CD4-positive, alpha-beta T cell (primary cell): ENCODE results near the gene CFB. TPM values are rescaled to one million over a fixed set of nuclear protein-coding genes. Genes with fewer than 3 reads are reported as not detected.

Experiments
- ATAC-seq: fragments of 200-7000 bp; cut with Tn5 transposase; one replicate; pipeline ENCODE4 v1.10.0; 2022; ENCODE audit warnings: mild to moderate bottlenecking; ENCODE audit not compliant: poor library complexity
- CTCF ChIA-PET: fragments of 350-600 bp; sonication (Branson Sonifier 250); formaldehyde crosslinking; loops from one replicate; lab custom pipeline; 2021; ENCODE audit warnings: antibody characterized with exemption, inconsistent platforms; lab: Charles Lee
- POLR2A ChIA-PET: fragments of 350-600 bp; sonication (Branson Sonifier 250); formaldehyde crosslinking; loops from one replicate; lab custom pipeline; 2021; ENCODE audit warnings: antibody characterized with exemption, inconsistent platforms; lab: Charles Lee
- DNase-seq, 14 experiments: peaks; one replicate each; pipeline ENCODE4 v3.0.0-alpha.2; 2013 to 2020; ENCODE audit warnings: mixed read lengths in 2 of 14
- H3K27ac ChIP-seq, 2 donors: one replicate each; pipeline versions ENCODE4 v1.5.1 to v1.7.0; 2013; ENCODE audit warnings: low read length in 2 of 2, low read depth in 1 of 2, mild to moderate bottlenecking in 1 of 2
- H3K27me3 ChIP-seq, 2 experiments: 1 replicate in 1 of 2; 2 replicates in 1 of 2; pipeline versions ENCODE4 v1.6.1 to v1.7.0; 2013; ENCODE audit warnings: low read length in 2 of 2, control low read depth in 1 of 2, mild to moderate bottlenecking in 1 of 2, moderate library complexity in 1 of 2; ENCODE audit not compliant: insufficient read depth in 2 of 2, control insufficient read depth in 1 of 2
- H3K36me3 ChIP-seq: one replicate; pipeline ENCODE4 v1.6.1; 2013; ENCODE audit warnings: low read length, control low read depth; ENCODE audit not compliant: insufficient read depth
- H3K4me1 ChIP-seq: one replicate; pipeline ENCODE4 v1.6.1; 2013; ENCODE audit warnings: low read length, control low read depth; ENCODE audit not compliant: insufficient read depth
- H3K4me3 ChIP-seq: one replicate; pipeline ENCODE4 v1.5.1; 2013; ENCODE audit warnings: mild to moderate bottlenecking, low read length, moderate library complexity
- H3K9me3 ChIP-seq, 2 experiments: 1 replicate in 1 of 2; 2 replicates in 1 of 2; pipeline versions ENCODE4 v1.6.1 to v1.7.0; 2013; ENCODE audit warnings: low read length in 2 of 2, mild to moderate bottlenecking in 2 of 2, control low read depth in 1 of 2, moderate library complexity in 1 of 2; ENCODE audit not compliant: control insufficient read depth in 1 of 2, insufficient read depth in 1 of 2
- H3K27ac Mint-ChIP-seq: one replicate; pipeline ENCODE4 v1.8.0; 2020; ENCODE audit warnings: mixed read lengths
- H3K27me3 Mint-ChIP-seq: one replicate; pipeline ENCODE4 v1.8.0; 2021; ENCODE audit warnings: mixed read lengths
- H3K36me3 Mint-ChIP-seq: one replicate; pipeline ENCODE4 v1.8.0; 2021; ENCODE audit warnings: low read depth, mixed read lengths
- H3K4me1 Mint-ChIP-seq: one replicate; pipeline ENCODE4 v1.8.0; 2021; ENCODE audit warnings: low read depth, mixed read lengths
- H3K4me3 Mint-ChIP-seq: one replicate; pipeline ENCODE4 v1.8.0; 2020; ENCODE audit warnings: mild to moderate bottlenecking, mixed read lengths
- H3K9me3 Mint-ChIP-seq: one replicate; pipeline ENCODE4 v1.8.0; 2020; ENCODE audit warnings: mixed read lengths
- CTCF ChIP-seq: fragments of 200-600 bp; IDR thresholded peaks from one replicate; pipeline ENCODE4 v1.8.0; 2022; ENCODE audit warnings: antibody characterized with exemption, mild to moderate bottlenecking
- intact Hi-C, 2 experiments: fragments of 100-400 bp; cut with DNase I in 1 of 2; cut with micrococcal nuclease in 1 of 2; formaldehyde crosslinking; loops; one replicate each; pipeline versions ENCODE4 v1.15.1 to v1.9.0; 2023 to 2025; cut with DNase I, micrococcal nuclease
- total RNA-seq, 174 experiments: library from RNA in 2 of 174; stranded (reverse) in 2 of 174; gene quantifications; one replicate each; pipeline ENCODE4 v1.2.3 and lab custom pipeline; 2021 to 2026

The CFB gene
- total RNA-seq, 2 experiments from 2014 or later = 1.5 to 2.2 TPM

GRCh38 chr6:31901415-31901952 lies 44.4 kb upstream of the CFB start:
- H3K27me3 Mint-ChIP-seq = no peaks in the 10 kb centered on the region
- Histone ChIP-seq H3K9me3 (no peaks in the 10 kb centered on the region), H3K4me3 (peak overlapping the region; percentile 68), H3K36me3 (no peaks in the 10 kb centered on the region), H3K27ac (peak overlapping the region in 1 of 2 donors; percentile 58), H3K27me3 (no peaks in the 10 kb centered on the region), H3K4me1 (peaks cover 45% of the 10 kb centered on the region)
- H3K27ac Mint-ChIP-seq = peak overlapping the region; percentile 65
- no peaks in the 10 kb centered on the region for H3K9me3 Mint-ChIP-seq
- no peak for TF ChIP-seq CTCF
- H3K36me3 Mint-ChIP-seq = peaks cover 14% of the 10 kb centered on the region
- ChIA-PET POLR2A (interaction anchor here (0.6 to 1.9 kb wide), 8 partner anchors 38 to 249 kb away, joined by 3 to 13 read pairs (median 4); partner anchors contain the start of genes ABHD16A, ATF6B, BAG6 and DXO), CTCF (no interaction called here)
- H3K4me1 Mint-ChIP-seq = peaks cover 37% of the 10 kb centered on the region
- ATAC-seq (peak; percentile 24), DNase-seq (peak; percentile 49 to 88 (median 69))
- H3K4me3 Mint-ChIP-seq = peak overlapping the region; percentile 66
- intact Hi-C loops = loop anchor here in 1 of 2 experiments (5.0 kb wide), 1 partner anchor 1371 kb away; the partner anchor contains the start of genes RPS18 and VPS52

DNA sequence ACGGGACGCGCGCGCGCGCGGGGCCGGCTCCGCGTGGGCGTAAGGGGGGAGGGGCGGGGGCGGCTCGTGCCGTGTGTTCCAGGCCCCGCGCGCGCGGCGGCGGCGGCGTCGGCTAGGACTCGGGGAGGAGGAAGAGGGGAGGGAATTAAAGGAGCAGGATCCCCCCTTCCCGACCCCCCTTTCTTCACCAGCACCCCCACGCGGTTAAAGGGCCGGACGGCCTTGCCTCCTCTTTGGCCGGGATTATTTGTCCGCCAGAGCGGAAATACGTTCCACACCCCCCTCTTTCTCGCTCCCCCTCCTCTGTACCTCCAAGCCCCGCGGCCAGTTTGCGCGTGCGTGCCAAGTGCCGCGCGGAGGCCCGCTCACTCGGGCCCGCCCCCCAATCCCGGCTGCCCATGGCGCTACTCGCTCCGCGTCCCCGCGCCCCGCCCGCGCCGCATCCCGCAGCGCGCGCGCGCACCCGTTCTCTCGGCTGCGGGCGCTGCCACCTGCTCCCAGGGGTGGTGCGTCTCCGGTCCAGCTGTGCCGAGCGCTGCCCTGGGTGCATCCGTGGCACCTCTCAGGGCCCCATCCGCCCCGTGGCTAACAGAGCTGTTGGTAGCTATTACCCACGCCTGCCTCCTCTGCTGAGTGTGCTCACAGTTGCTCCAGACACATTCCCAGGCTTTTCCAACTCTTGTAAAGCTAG lies 43.8 kb upstream of the CFB start, which contains the start of gene ZBTB12:
Gene ZBTB12 (minus strand): TSS at position 134 of the 691 bp plus-strand sequence. CDS start 781 bp downstream, outside the sequence.
- CTCF ChIA-PET = interaction anchor here (0.7 kb wide), 2 partner anchors 72 to 1369 kb away, joined by 3 read pairs; no protein-coding TSS in a partner anchor

More for the DNA sequence above, 43.8 kb upstream of the CFB start, which contains the start of gene ZBTB12:
- peak within 1 kb of the TSS; percentile 65 for H3K27ac Mint-ChIP-seq
- intact Hi-C loops = loop anchor here in 1 of 2 experiments (5.0 kb wide), 1 partner anchor 1370 kb away; the partner anchor contains the start of genes RPS18 and VPS52
- no peak for TF ChIP-seq CTCF
- ATAC-seq (peak; percentile 48), DNase-seq (peak; percentile 67 to 94 (median 84))
- no peaks in the 10 kb centered on the region for H3K9me3 Mint-ChIP-seq
- Histone ChIP-seq H3K27ac (peak within 1 kb of the TSS; percentile 13 to 72), H3K4me1 (peaks cover 39% of the 10 kb centered on the region), H3K36me3 (no peaks in the 10 kb centered on the region), H3K4me3 (peak within 1 kb of the TSS; percentile 68), H3K9me3 (no peaks in the 10 kb centered on the region), H3K27me3 (no peaks in the 10 kb centered on the region)
- POLR2A ChIA-PET = interaction anchor here (0.6 to 1.9 kb wide), 12 partner anchors 39 to 1252 kb away, joined by 3 to 13 read pairs (median 4); partner anchors contain the start of genes ABHD16A, ATF6B, BAG6 and DXO
- H3K4me1 Mint-ChIP-seq = peaks cover 35% of the 10 kb centered on the region
- H3K27me3 Mint-ChIP-seq = no peaks in the 10 kb centered on the region
- peak within 1 kb of the TSS; percentile 89 for H3K4me3 Mint-ChIP-seq
- peaks cover 12% of the 10 kb centered on the region for H3K36me3 Mint-ChIP-seq
